Measurements from ENCODE around the gene SMOC1. TPM values are rescaled to one million over a fixed set of nuclear protein-coding genes. Genes with fewer than 3 reads are reported as not detected.

SMOC1 gene
- polyA plus RNA-seq (2013, experiment 1 of 2): 2.6 TPM
- 3.3 TPM for polyA plus RNA-seq (2013, experiment 2 of 2)

- Histone ChIP-seq H3K4me1 (ENCODE audit: control insufficient read depth, insufficient read depth, low read length, poor library complexity, severe bottlenecking) (no peaks in the 10 kb centered on the region), H3K27ac (ENCODE audit: low read depth, low read length, severe bottlenecking) (no peak within 1 kb of the TSS), H3K36me3 (ENCODE audit: control insufficient read depth, insufficient read depth, low read length) (no peaks in the 10 kb centered on the region), H3K4me3 (ENCODE audit: extremely low read depth, insufficient read depth, low read length, poor library complexity, severe bottlenecking) (peak within 1 kb of the TSS; percentile 36), H3K9me3 (ENCODE audit: control insufficient read depth, low read length) (no peaks in the 10 kb centered on the region)
- WGBS, 2 experiments (ENCODE audit: insufficient coverage in 2 of 2): 2% methylated on average over 22 to 49 of the region's 67 CpGs
Observed at GRCh38 chr14:69879175-69880043, at the start of gene SMOC1. Gene SMOC1, plus strand, starts transcription at chr14:69879416. Its CDS starts 263 bp downstream, at chr14:69879679.

GRCh38 chr14:69838881-69839416 lies 40.3 kb upstream of the SMOC1 start:
- Histone ChIP-seq H3K27ac (ENCODE audit: low read depth, low read length, severe bottlenecking) (no peak overlapping the region), H3K4me1 (ENCODE audit: control insufficient read depth, insufficient read depth, low read length, poor library complexity, severe bottlenecking) (no peaks in the 10 kb centered on the region), H3K4me3 (ENCODE audit: extremely low read depth, insufficient read depth, low read length, poor library complexity, severe bottlenecking) (no peak overlapping the region), H3K36me3 (ENCODE audit: control insufficient read depth, insufficient read depth, low read length) (no peaks in the 10 kb centered on the region), H3K9me3 (ENCODE audit: control insufficient read depth, low read length) (no peaks in the 10 kb centered on the region)
- WGBS, 2 experiments (ENCODE audit: insufficient coverage in 2 of 2): 100% methylated on average over 1 of the region's 3 CpGs

GRCh38 chr14:69839661-69840060 lies 39.6 kb upstream of the SMOC1 start:
- 86% methylated on average over 1 of the region's 3 CpGs; no CpG with 5 or more reads in 1 of the 2 experiments for WGBS, 2 experiments (ENCODE audit: insufficient coverage in 2 of 2)
- no peak overlapping the region for H3K4me3 ChIP-seq (ENCODE audit: extremely low read depth, insufficient read depth, low read length, poor library complexity, severe bottlenecking)
- no peaks in the 10 kb centered on the region for H3K9me3 ChIP-seq (ENCODE audit: control insufficient read depth, low read length)
- no peak overlapping the region for H3K27ac ChIP-seq (ENCODE audit: low read depth, low read length, severe bottlenecking)
- H3K36me3 ChIP-seq (ENCODE audit: control insufficient read depth, insufficient read depth, low read length): no peaks in the 10 kb centered on the region
- no peaks in the 10 kb centered on the region for H3K4me1 ChIP-seq (ENCODE audit: control insufficient read depth, insufficient read depth, low read length, poor library complexity, severe bottlenecking)

- WGBS, 2 experiments (ENCODE audit: insufficient coverage in 2 of 2): 55 to 71% methylated on average over 5 of the region's 5 CpGs
- Histone ChIP-seq H3K27ac (ENCODE audit: low read depth, low read length, severe bottlenecking) (no peak overlapping the region), H3K4me1 (ENCODE audit: control insufficient read depth, insufficient read depth, low read length, poor library complexity, severe bottlenecking) (no peaks in the 10 kb centered on the region)
Observed at GRCh38 chr14:69841656-69842055, 37.6 kb upstream of the SMOC1 start.

GRCh38 chr14:69842686-69843420 lies 36.4 kb upstream of the SMOC1 start:
- Histone ChIP-seq H3K4me3 (ENCODE audit: extremely low read depth, insufficient read depth, low read length, poor library complexity, severe bottlenecking) (no peak overlapping the region), H3K36me3 (ENCODE audit: control insufficient read depth, insufficient read depth, low read length) (no peaks in the 10 kb centered on the region), H3K4me1 (ENCODE audit: control insufficient read depth, insufficient read depth, low read length, poor library complexity, severe bottlenecking) (no peaks in the 10 kb centered on the region), H3K27ac (ENCODE audit: low read depth, low read length, severe bottlenecking) (no peak overlapping the region), H3K9me3 (ENCODE audit: control insufficient read depth, low read length) (no peaks in the 10 kb centered on the region)
- WGBS, 2 experiments (ENCODE audit: insufficient coverage in 2 of 2): 59 to 60% methylated on average over 10 to 11 of the region's 13 CpGs

More at GRCh38 chr14:69841656-69842055, 37.6 kb upstream of the SMOC1 start:
- no peaks in the 10 kb centered on the region for H3K36me3 ChIP-seq (ENCODE audit: control insufficient read depth, insufficient read depth, low read length)
- no peaks in the 10 kb centered on the region for H3K9me3 ChIP-seq (ENCODE audit: control insufficient read depth, low read length)
- H3K4me3 ChIP-seq (ENCODE audit: extremely low read depth, insufficient read depth, low read length, poor library complexity, severe bottlenecking): no peak overlapping the region

GRCh38 chr14:69844171-69844570 lies 35.0 kb upstream of the SMOC1 start:
- 87 to 92% methylated on average over 2 of the region's 2 CpGs for WGBS, 2 experiments (ENCODE audit: insufficient coverage in 2 of 2)
- Histone ChIP-seq H3K4me1 (ENCODE audit: control insufficient read depth, insufficient read depth, low read length, poor library complexity, severe bottlenecking) (no peaks in the 10 kb centered on the region), H3K27ac (ENCODE audit: low read depth, low read length, severe bottlenecking) (no peak overlapping the region), H3K4me3 (ENCODE audit: extremely low read depth, insufficient read depth, low read length, poor library complexity, severe bottlenecking) (no peak overlapping the region), H3K9me3 (ENCODE audit: control insufficient read depth, low read length) (no peaks in the 10 kb centered on the region), H3K36me3 (ENCODE audit: control insufficient read depth, insufficient read depth, low read length) (no peaks in the 10 kb centered on the region)

GRCh38 chr14:69845050-69845581 lies 34.1 kb upstream of the SMOC1 start:
- Histone ChIP-seq H3K36me3 (ENCODE audit: control insufficient read depth, insufficient read depth, low read length) (no peaks in the 10 kb centered on the region), H3K27ac (ENCODE audit: low read depth, low read length, severe bottlenecking) (no peak overlapping the region), H3K9me3 (ENCODE audit: control insufficient read depth, low read length) (no peaks in the 10 kb centered on the region), H3K4me3 (ENCODE audit: extremely low read depth, insufficient read depth, low read length, poor library complexity, severe bottlenecking) (no peak overlapping the region), H3K4me1 (ENCODE audit: control insufficient read depth, insufficient read depth, low read length, poor library complexity, severe bottlenecking) (no peaks in the 10 kb centered on the region)
- WGBS, 2 experiments (ENCODE audit: insufficient coverage in 2 of 2): 88 to 91% methylated on average over 1 to 2 of the region's 2 CpGs

- Histone ChIP-seq H3K27ac (ENCODE audit: low read depth, low read length, severe bottlenecking) (no peak overlapping the region), H3K9me3 (ENCODE audit: control insufficient read depth, low read length) (no peaks in the 10 kb centered on the region), H3K4me3 (ENCODE audit: extremely low read depth, insufficient read depth, low read length, poor library complexity, severe bottlenecking) (no peak overlapping the region), H3K36me3 (ENCODE audit: control insufficient read depth, insufficient read depth, low read length) (no peaks in the 10 kb centered on the region), H3K4me1 (ENCODE audit: control insufficient read depth, insufficient read depth, low read length, poor library complexity, severe bottlenecking) (no peaks in the 10 kb centered on the region)
- 77 to 82% methylated on average over 2 to 5 of the region's 5 CpGs for WGBS, 2 experiments (ENCODE audit: insufficient coverage in 2 of 2)
Observed at GRCh38 chr14:69845787-69846186, 33.4 kb upstream of the SMOC1 start.

- Histone ChIP-seq H3K9me3 (ENCODE audit: control insufficient read depth, low read length) (no peaks in the 10 kb centered on the region), H3K27ac (ENCODE audit: low read depth, low read length, severe bottlenecking) (no peak overlapping the region), H3K36me3 (ENCODE audit: control insufficient read depth, insufficient read depth, low read length) (no peaks in the 10 kb centered on the region), H3K4me1 (ENCODE audit: control insufficient read depth, insufficient read depth, low read length, poor library complexity, severe bottlenecking) (peaks cover 2% of the 10 kb centered on the region), H3K4me3 (ENCODE audit: extremely low read depth, insufficient read depth, low read length, poor library complexity, severe bottlenecking) (no peak overlapping the region)
- WGBS, 2 experiments (ENCODE audit: insufficient coverage in 2 of 2): 100% methylated on average over 1 of the region's 2 CpGs
Observed at GRCh38 chr14:69848156-69848555, 31.1 kb upstream of the SMOC1 start.

- 87 to 89% methylated on average over 3 to 5 of the region's 6 CpGs for WGBS, 2 experiments (ENCODE audit: insufficient coverage in 2 of 2)
- Histone ChIP-seq H3K4me1 (ENCODE audit: control insufficient read depth, insufficient read depth, low read length, poor library complexity, severe bottlenecking) (peaks cover 3% of the 10 kb centered on the region), H3K9me3 (ENCODE audit: control insufficient read depth, low read length) (no peaks in the 10 kb centered on the region), H3K4me3 (ENCODE audit: extremely low read depth, insufficient read depth, low read length, poor library complexity, severe bottlenecking) (no peak overlapping the region), H3K27ac (ENCODE audit: low read depth, low read length, severe bottlenecking) (no peak overlapping the region), H3K36me3 (ENCODE audit: control insufficient read depth, insufficient read depth, low read length) (no peaks in the 10 kb centered on the region)
Observed at GRCh38 chr14:69848903-69849391, 30.3 kb upstream of the SMOC1 start.

Measured in mesodermal cell (in vitro differentiated cells).